Fibroblast of peridontal ligament (primary cell): ENCODE results near the gene GYS2.

Experiments used
- DNase-seq: peaks from one replicate; pipeline ENCODE4 v3.0.0-alpha.2; 2010; ENCODE audit errors: extremely low read depth

The GYS2 gene

GRCh38 chr12:21553329-21553675, 51.3 kb downstream of the GYS2 start:
- DNase-seq: no peak

DNA sequence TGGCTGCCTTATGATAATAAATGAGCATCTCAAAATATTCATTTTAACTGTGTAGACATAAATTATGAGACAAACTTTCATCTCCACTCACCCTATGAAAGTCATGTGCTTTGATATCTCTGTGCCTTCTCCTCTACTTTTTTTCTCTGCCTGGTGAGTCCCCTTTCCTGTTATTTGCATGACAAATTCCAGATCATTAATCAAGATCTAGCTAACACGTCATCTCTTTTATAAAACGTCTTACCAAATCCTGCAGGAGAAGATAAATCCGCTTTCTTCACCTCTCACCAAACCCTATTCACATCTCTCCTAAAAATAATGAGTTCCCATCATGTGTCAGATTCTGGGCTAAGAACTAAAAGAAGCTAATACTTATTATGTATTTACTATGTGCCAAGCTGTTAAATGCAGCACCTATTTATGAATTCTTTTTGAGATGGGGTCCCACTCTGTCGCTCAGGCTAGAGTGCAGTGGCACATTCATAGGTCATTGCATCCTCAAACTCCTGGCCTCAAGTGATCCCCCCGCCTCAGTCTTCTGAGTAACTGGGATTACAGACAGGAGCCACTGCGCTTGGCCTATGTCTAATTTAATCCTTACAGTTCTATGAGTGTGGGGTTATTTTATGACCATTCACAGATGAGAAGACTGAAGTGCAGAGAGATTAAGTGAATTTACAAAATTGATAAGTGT, 51.9 kb downstream of the GYS2 start:
- no peak for DNase-seq

GRCh38 chr12:21551841-21552465, 52.7 kb downstream of the GYS2 start:
- DNase-seq: no peak

GRCh38 chr12:21547437-21547836, 57.2 kb downstream of the GYS2 start:
- DNase-seq: no peak

GRCh38 chr12:21546716-21547115, 57.9 kb downstream of the GYS2 start:
- no peak for DNase-seq

DNA sequence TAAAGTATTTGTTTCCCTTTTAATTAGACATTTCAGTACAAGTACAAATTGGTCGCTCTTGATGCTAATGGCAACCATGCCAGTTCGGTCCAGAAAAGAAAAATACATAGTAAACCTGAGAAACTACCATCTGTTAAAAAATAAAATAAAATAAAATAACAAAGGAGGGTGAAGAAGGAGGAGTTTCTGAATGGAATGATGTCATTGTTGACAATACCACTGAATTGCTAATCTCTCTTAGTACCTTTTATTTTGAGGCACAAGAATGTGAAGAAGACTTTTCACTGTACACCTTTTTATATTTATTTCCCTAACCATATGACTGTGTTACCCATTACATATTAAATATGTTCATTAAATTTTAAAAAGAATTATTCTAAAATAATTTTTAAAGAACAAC, 59.1 kb downstream of the GYS2 start:
- no peak for DNase-seq

- no peak for DNase-seq
These were observed 61.5 kb downstream of the GYS2 start for GRCh38 chr12:21543151-21543550.

DNA sequence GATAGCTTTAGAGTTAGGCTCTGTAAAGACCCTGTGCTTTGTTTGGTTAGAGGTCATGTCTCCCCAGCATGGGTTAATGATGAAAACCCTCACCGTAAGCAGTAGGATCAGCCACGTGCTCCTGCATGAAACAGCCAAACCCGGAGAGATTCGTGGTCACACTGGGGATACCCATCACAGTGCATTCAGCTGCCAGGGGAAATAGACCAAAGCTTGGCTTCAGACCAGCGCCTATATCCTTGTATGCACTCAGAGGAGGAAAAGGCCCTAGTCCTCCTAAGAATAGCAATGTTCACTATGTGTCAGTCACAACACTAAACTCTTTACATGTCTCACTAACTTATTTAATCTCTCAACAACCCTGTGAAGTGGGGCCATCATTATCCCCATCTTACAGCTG, 62.2 kb downstream of the GYS2 start:
- no peak for DNase-seq

DNA sequence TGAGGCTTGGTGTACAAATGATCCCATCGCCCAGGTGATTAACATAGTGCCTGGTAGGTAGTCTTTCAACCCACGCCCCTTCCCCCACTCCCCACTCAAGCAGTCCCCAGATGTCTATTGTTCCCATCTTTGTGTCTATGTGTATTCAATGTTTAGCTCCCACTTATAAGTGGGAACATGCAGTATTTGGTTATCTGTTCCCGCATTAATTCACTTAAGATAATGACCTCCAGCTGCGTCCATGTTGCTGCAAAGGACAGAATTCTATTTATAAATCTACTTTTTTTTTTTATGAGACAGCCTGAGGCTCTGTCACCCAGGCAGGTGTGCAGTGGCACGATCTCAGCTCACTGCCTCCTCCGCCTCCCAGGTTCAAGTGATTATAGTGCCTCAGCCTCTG, 62.9 kb downstream of the GYS2 start:
- no peak for DNase-seq

GRCh38 chr12:21539797-21540196, 64.8 kb downstream of the GYS2 start:
- no peak for DNase-seq

DNA sequence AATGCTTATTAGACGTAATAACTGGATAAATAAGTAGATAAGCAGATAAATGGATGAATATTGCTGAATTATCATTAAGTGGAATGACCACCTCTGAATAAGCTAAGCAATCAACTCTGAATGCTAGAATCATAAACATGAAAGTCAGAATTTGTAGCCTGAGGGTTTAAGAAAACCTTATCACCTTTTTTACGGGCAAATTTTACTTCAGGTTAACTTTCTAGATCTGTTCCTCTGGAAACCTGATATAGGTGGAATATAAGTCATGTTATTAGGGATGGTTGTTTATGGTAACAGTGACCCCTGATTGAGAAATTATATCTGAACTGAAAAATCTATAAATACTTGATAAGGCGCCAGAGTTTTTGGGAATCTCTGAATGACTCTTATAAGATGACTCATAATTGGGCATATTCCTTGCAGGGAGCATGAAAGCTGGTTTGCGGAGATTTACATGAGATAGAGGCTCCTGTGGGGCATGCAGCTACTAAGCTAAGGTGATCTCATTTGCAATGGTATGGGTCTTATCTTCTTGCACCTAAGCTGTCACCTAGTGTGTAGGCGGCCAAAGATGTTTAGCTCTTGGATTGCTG, 66.5 kb downstream of the GYS2 start:
- DNase-seq: no peak

- DNase-seq: no peak
These were observed 75.2 kb downstream of the GYS2 start for GRCh38 chr12:21529456-21529855.

- DNase-seq: no peak
These were observed 75.7 kb downstream of the GYS2 start for GRCh38 chr12:21528953-21529352.

DNA sequence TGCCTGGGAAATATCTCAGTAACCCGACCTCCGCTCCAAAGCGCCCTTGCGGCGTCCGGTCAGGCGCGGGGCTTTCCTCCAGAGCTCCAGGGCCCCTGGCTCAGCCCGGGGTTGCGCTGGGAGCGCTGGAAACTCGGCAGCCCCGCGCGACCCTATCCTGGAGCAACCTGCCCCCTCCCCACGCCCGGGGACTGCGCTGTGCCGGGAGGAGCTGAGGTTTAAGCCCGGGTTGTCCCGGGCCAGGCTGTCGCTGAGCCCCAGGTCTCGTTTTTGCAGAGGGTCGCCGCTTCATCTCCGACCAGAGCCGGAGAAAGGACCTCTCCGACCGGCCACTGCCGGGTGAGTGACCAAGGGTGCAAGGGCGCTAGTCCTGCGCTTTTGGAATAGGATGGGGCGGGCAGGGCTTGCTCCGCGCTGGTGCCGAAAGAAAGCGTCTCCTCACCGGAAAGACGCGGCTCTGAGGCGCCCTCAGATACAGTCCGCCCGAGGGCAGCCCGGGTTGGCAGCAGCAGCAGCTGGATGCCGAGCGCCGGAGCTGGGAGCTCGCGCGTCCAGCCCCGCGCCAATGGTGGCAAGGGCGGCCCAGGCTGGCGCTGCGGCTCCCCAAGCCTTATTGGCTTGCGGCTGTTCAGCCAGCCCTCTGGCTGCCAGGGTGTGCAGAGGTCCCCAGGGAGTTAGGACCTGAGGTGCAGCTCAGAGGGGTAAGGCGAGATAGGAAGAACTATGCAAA, 77.0 kb downstream of the GYS2 start:
- DNase-seq: peak; percentile 35

GRCh38 chr12:21526721-21527345, 77.8 kb downstream of the GYS2 start:
- DNase-seq: no peak

GRCh38 chr12:21526053-21526452, 78.6 kb downstream of the GYS2 start, which contains the start of gene SPX:
TSS of gene SPX (plus strand) at chr12:21526296. CDS start at chr12:21526473, 177 bp downstream.
- no peak for DNase-seq

DNA sequence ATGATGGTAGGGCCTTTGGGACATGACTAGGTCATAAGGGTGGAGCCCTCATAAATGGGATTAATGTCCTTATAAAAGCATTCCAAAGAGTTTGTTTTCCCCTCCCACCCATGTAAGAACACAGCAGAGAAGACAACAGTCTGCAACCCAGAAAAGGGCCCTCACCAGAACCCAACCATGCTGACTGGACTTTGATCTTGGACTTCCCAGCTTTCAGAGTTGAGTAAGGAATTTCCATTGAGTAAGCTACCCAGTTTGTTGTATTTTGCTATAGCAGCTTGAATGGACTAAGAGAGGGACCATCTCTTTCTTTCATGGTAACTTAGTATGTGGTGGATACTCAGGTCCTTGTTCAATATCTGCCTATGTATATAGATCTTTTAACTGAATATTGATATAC, 81.5 kb downstream of the GYS2 start:
- DNase-seq: no peak

DNA sequence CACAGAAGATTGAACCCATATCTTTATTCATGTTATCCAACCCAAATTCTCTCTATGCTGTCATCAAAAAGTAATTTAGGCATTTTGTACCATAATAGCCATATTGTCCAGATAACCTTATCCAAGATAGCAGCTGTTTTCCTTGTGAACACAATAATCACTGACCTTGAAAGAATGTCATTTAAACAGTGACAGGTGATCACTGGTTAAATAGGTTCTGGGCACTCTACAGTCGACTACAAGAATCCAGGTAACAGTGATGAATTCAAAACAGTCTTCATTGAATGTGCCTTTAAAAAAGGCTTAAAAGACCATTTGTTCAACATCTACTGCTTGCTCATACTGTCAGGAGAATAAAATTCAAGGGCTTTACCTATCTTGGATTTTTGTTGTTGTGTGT, 83.1 kb downstream of the GYS2 start:
- DNase-seq: no peak

GRCh38 chr12:21518451-21518850, 86.2 kb downstream of the GYS2 start:
- peak; percentile 8 for DNase-seq

- DNase-seq: no peak
These were observed 88.4 kb downstream of the GYS2 start for GRCh38 chr12:21516281-21516680.

GRCh38 chr12:21509768-21510167, 94.9 kb downstream of the GYS2 start:
- no peak for DNase-seq

DNA sequence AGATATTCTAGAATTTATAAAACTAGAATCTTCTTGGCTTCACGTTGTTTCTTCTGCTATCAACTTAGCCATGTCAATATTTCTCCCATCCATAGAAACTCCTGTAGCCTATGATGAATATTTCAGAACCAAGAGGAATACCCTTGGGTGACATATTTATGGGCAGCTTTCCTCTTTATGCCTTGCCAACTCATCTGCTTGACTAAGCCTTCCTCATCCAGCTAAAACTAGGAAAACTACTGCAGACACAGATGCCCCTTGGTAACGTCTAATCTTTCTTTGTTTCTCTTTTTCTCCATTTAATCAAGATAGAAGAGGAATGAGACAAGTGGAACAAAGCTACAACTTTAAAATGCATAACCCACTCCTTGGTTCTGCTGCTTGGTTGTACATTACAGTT, 96.8 kb downstream of the GYS2 start:
- DNase-seq: no peak
